BJ (cell line): ENCODE data around the gene FUT8. TPM values are rescaled to one million over a fixed set of nuclear protein-coding genes. Genes with fewer than 3 reads are reported as not detected.

Experiments used
- CTCF ChIA-PET: fragments of 350-600 bp; formaldehyde crosslinking; extraction: SDS; loops from one replicate; lab custom pipeline; 2021; ENCODE audit warnings: antibody characterized with exemption, inconsistent platforms; lab: Yijun Ruan, JAX
- POLR2A ChIA-PET: fragments of 300-600 bp; sonication (Branson Sonifier 250); formaldehyde crosslinking; extraction: SDS; loops from one replicate; lab custom pipeline; 2021; ENCODE audit warnings: antibody characterized with exemption; lab: Charles Lee
- DNase-seq: peaks from one replicate; pipeline ENCODE4 v3.0.0-alpha.2; 2011; ENCODE audit warnings: low read depth
- H3K27me3 ChIP-seq: 2 replicates; pipeline ENCODE4 v1.6.0; 2011; ENCODE audit warnings: low read length; ENCODE audit not compliant: control insufficient read depth, insufficient read depth
- H3K36me3 ChIP-seq: 2 replicates; pipeline ENCODE4 v1.5.1; 2011; ENCODE audit warnings: low read length; ENCODE audit not compliant: control insufficient read depth, insufficient read depth
- H3K4me3 ChIP-seq: 2 replicates; pipeline ENCODE4 v1.5.1; 2011; ENCODE audit warnings: low read depth, mild to moderate bottlenecking, control low read depth, low read length
- CTCF ChIP-seq: IDR thresholded peaks from 2 replicates; pipeline ENCODE4 v1.5.1; 2011; ENCODE audit warnings: low read depth, mild to moderate bottlenecking, control low read depth, inconsistent platforms, low read length, moderate library complexity; ENCODE audit not compliant: insufficient read depth
- polyA plus RNA-seq: library from polyadenylated mRNA; depleted of rRNA; stranded (reverse); fragments of >200 nt; gene quantifications from 2 replicates; pipeline ENCODE4 v1.2.3, GENCODE V29; 2011

The FUT8 gene
- polyA plus RNA-seq, 1 experiment: 14.7 TPM

GRCh38 chr14:65613131-65613650 is 200.7 kb downstream of the FUT8 start:
- POLR2A ChIA-PET: no interaction called here
- no peak for DNase-seq
- Histone ChIP-seq H3K4me3 (no peak overlapping the region), H3K27me3 (no peaks in the 10 kb centered on the region), H3K36me3 (no peaks in the 10 kb centered on the region)
- TF ChIP-seq CTCF: no peak
- CTCF ChIA-PET: no interaction called here

GRCh38 chr14:65618996-65619395 is 206.5 kb downstream of the FUT8 start:
- H3K27me3 ChIP-seq: no peaks in the 10 kb centered on the region
- no peak for DNase-seq
- no peaks in the 10 kb centered on the region for H3K36me3 ChIP-seq
- CTCF ChIA-PET: interaction anchor here (0.6 kb wide), 2 partner anchors 84 to 117 kb away, joined by 3 read pairs; no protein-coding TSS in a partner anchor
- no peak overlapping the region for H3K4me3 ChIP-seq
- POLR2A ChIA-PET: no interaction called here
- TF ChIP-seq CTCF: no peak

GRCh38 chr14:65620195-65620594 is 207.7 kb downstream of the FUT8 start:
- POLR2A ChIA-PET: no interaction called here
- TF ChIP-seq CTCF: no peak
- no peaks in the 10 kb centered on the region for H3K27me3 ChIP-seq
- CTCF ChIA-PET: interaction anchor here (0.9 to 1.6 kb wide), 3 partner anchors 11 to 456 kb away, joined by 3 to 5 read pairs (median 3); no protein-coding TSS in a partner anchor
- DNase-seq: no peak
- H3K36me3 ChIP-seq: no peaks in the 10 kb centered on the region
- H3K4me3 ChIP-seq: no peak overlapping the region

- no peak for DNase-seq
- CTCF ChIA-PET: interaction anchor here (1.2 kb wide), 1 partner anchor 9 kb away, joined by 3 read pairs; no protein-coding TSS in a partner anchor
- POLR2A ChIA-PET: no interaction called here
Measured at GRCh38 chr14:65622703-65623102, 210.2 kb downstream of the FUT8 start.

GRCh38 chr14:65623759-65624158 is 211.2 kb downstream of the FUT8 start:
- no peaks in the 10 kb centered on the region for H3K36me3 ChIP-seq
- DNase-seq: no peak
- CTCF ChIA-PET: no interaction called here
- no peak overlapping the region for H3K4me3 ChIP-seq
- POLR2A ChIA-PET: no interaction called here
- TF ChIP-seq CTCF: no peak
- no peaks in the 10 kb centered on the region for H3K27me3 ChIP-seq

More at GRCh38 chr14:65622703-65623102, 210.2 kb downstream of the FUT8 start:
- no peak for TF ChIP-seq CTCF
- H3K4me3 ChIP-seq: no peak overlapping the region
- no peaks in the 10 kb centered on the region for H3K36me3 ChIP-seq
- H3K27me3 ChIP-seq: no peaks in the 10 kb centered on the region
